BJ (cell line): Measurements from ENCODE around the gene SYNPO2. TPM values are rescaled to one million over a fixed set of nuclear protein-coding genes. Genes with fewer than 3 reads are reported as not detected.

Experiments used
- CTCF ChIA-PET: fragments of 350-600 bp; formaldehyde crosslinking; extraction: SDS; loops from one replicate; lab custom pipeline; 2021; ENCODE audit warnings: antibody characterized with exemption, inconsistent platforms; lab: Yijun Ruan, JAX
- POLR2A ChIA-PET: fragments of 300-600 bp; sonication (Branson Sonifier 250); formaldehyde crosslinking; extraction: SDS; loops from one replicate; lab custom pipeline; 2021; ENCODE audit warnings: antibody characterized with exemption; lab: Charles Lee
- DNase-seq: peaks from one replicate; pipeline ENCODE4 v3.0.0-alpha.2; 2011; ENCODE audit warnings: low read depth
- H3K27me3 ChIP-seq: 2 replicates; pipeline ENCODE4 v1.6.0; 2011; ENCODE audit warnings: low read length; ENCODE audit not compliant: control insufficient read depth, insufficient read depth
- H3K36me3 ChIP-seq: 2 replicates; pipeline ENCODE4 v1.5.1; 2011; ENCODE audit warnings: low read length; ENCODE audit not compliant: control insufficient read depth, insufficient read depth
- H3K4me3 ChIP-seq: 2 replicates; pipeline ENCODE4 v1.5.1; 2011; ENCODE audit warnings: low read depth, mild to moderate bottlenecking, control low read depth, low read length
- CTCF ChIP-seq: IDR thresholded peaks from 2 replicates; pipeline ENCODE4 v1.5.1; 2011; ENCODE audit warnings: low read depth, mild to moderate bottlenecking, control low read depth, inconsistent platforms, low read length, moderate library complexity; ENCODE audit not compliant: insufficient read depth
- polyA plus RNA-seq: library from polyadenylated mRNA; depleted of rRNA; stranded (reverse); fragments of >200 nt; gene quantifications from 2 replicates; pipeline ENCODE4 v1.2.3, GENCODE V29; 2011

The SYNPO2 gene
- polyA plus RNA-seq, 1 experiment: 39.9 TPM

- ChIA-PET CTCF (interaction anchor here (0.7 to 4.6 kb wide), 15 partner anchors 9 to 1196 kb away, joined by 3 to 37 read pairs (median 4); partner anchors contain the start of gene PDE5A), POLR2A (no interaction called here)
- peak; percentile 66 for TF ChIP-seq CTCF
- H3K36me3 ChIP-seq: no peaks in the 10 kb centered on the region
- peak; percentile 88 for DNase-seq
- H3K27me3 ChIP-seq: no peaks in the 10 kb centered on the region
- H3K4me3 ChIP-seq: no peak overlapping the region
Observed at GRCh38 chr4:118981839-118982381, 93.3 kb downstream of the SYNPO2 start.

DNA sequence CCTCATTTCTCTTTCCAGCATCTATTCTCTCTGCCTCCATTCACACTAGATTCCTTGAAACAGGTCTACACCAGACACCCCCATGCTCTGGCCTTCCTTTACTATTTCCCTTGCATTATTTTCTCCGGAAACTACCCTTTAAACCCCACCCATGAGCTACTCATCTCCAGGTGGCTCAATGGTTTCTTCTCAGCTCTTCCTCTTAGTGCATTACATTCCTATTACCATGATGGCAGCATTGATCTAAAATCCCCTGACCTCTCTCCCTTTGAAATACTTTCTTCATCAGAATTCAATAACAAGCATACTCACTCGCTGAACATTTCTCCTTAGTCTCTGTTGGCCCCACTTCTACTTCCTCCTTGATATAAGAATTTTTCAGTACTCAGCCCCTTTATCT lies 94.6 kb downstream of the SYNPO2 start:
- CTCF ChIA-PET: interaction anchor here (0.6 to 4.6 kb wide), 5 partner anchors 37 to 512 kb away, joined by 3 to 37 read pairs (median 4); no protein-coding TSS in a partner anchor
- TF ChIP-seq CTCF: no peak
- POLR2A ChIA-PET: interaction anchor here (1.3 to 1.6 kb wide), 2 partner anchors 42 to 58 kb away, joined by 4 to 5 read pairs; no protein-coding TSS in a partner anchor

GRCh38 chr4:118983831-118984230 lies 95.2 kb downstream of the SYNPO2 start:
- ChIA-PET CTCF (interaction anchor here (0.7 to 4.6 kb wide), 3 partner anchors 47 to 56 kb away, joined by 4 to 37 read pairs (median 4); no protein-coding TSS in a partner anchor), POLR2A (interaction anchor here (1.3 to 1.6 kb wide), 2 partner anchors 42 to 57 kb away, joined by 4 to 5 read pairs; no protein-coding TSS in a partner anchor)
- Histone ChIP-seq H3K27me3 (no peaks in the 10 kb centered on the region), H3K36me3 (no peaks in the 10 kb centered on the region), H3K4me3 (no peak overlapping the region)
- DNase-seq: no peak
- no peak for TF ChIP-seq CTCF

More for the DNA sequence above, 94.6 kb downstream of the SYNPO2 start:
- Histone ChIP-seq H3K36me3 (no peaks in the 10 kb centered on the region), H3K27me3 (no peaks in the 10 kb centered on the region), H3K4me3 (no peak overlapping the region)
- no peak for DNase-seq

GRCh38 chr4:118985170-118986000 lies 96.7 kb downstream of the SYNPO2 start:
- no peaks in the 10 kb centered on the region for H3K36me3 ChIP-seq
- no peak overlapping the region for H3K4me3 ChIP-seq
- TF ChIP-seq CTCF: no peak
- CTCF ChIA-PET: interaction anchor here (4.6 kb wide), 1 partner anchor 55 kb away, joined by 37 read pairs; no protein-coding TSS in a partner anchor
- H3K27me3 ChIP-seq: no peaks in the 10 kb centered on the region
- POLR2A ChIA-PET: interaction anchor here (0.5 kb wide), 1 partner anchor 239 kb away, joined by 4 read pairs; no protein-coding TSS in a partner anchor
- no peak for DNase-seq
